Measurements from ENCODE around the gene ANKRD13A.

DNA sequence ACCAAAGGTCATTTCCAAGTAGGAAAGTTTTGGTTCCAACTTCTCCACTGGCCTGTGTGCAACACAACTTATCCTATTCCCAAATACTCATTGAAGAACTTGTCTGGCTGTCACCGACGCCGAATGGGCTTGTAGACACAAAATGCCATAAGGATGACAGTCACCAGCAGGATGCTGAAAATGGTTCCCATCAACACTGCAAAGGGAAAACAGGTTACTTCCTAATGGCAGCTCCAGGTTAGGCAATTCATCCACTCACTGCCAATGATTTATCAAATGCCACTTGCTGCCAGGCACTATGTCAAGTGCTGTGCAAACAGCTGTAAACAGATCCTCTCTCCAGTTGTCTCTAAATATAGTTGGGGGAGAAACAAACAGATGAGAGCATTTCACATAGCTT is 43.0 kb downstream of the ANKRD13A start:
- TF ChIP-seq, protein P1, sequence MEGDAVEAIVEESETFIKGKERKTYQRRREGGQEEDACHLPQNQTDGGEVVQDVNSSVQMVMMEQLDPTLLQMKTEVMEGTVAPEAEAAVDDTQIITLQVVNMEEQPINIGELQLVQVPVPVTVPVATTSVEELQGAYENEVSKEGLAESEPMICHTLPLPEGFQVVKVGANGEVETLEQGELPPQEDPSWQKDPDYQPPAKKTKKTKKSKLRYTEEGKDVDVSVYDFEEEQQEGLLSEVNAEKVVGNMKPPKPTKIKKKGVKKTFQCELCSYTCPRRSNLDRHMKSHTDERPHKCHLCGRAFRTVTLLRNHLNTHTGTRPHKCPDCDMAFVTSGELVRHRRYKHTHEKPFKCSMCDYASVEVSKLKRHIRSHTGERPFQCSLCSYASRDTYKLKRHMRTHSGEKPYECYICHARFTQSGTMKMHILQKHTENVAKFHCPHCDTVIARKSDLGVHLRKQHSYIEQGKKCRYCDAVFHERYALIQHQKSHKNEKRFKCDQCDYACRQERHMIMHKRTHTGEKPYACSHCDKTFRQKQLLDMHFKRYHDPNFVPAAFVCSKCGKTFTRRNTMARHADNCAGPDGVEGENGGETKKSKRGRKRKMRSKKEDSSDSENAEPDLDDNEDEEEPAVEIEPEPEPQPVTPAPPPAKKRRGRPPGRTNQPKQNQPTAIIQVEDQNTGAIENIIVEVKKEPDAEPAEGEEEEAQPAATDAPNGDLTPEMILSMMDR (IDR thresholded peaks at IDR 0.05) = no peak
- TF ChIP-seq POLR2A (IDR thresholded peaks at IDR 0.05) = no peak
